HG03066 (cell line): ENCODE results near the gene CNTNAP5.

Experiments used
- ATAC-seq: cut with Tn5 transposase; IDR thresholded peaks from one replicate; pipeline ENCODE4 v1.9.1; 2021; ENCODE audit warnings: low read depth; ENCODE audit not compliant: unreplicated experiment

Gene CNTNAP5

DNA sequence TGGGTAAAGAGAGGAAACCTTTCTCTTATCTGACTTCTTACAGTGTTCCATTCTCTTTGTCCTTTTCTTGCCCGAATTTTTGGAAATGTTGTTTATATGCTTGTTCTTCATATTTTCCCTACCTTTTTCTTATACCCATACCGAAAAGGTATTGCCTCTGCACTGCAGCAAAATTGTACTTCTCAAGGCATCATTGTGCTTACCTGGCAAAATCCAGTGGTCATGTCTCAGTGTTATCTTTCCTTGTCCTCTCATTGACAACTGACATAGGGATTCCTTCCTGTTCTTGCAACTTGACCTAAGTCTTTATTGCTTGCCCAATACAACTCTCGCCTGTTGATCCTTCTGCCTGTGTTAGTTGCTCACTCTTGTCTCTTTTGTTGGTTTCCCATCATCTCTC lies 842.2 kb downstream of the CNTNAP5 start:
- no peak for ATAC-seq

DNA sequence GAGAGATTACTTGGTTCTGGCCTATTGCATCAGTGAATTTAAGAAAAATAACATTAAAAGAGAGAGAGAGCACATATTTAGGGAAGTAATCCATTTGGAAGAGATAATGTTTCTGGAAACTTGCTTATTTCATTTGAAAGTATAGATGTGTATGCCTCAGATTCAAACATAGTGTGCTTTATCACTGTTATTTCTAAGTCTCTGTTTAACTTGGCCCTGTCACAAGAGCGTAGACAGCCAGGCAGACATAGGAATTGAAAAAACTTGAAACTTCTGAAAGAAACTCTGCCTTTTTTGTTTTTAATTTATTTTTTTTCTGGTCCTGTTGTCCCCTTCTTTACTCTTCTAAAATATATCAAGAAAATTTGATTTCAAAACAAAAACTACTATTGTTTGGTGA lies 849.1 kb downstream of the CNTNAP5 start:
- ATAC-seq, result no peak

DNA sequence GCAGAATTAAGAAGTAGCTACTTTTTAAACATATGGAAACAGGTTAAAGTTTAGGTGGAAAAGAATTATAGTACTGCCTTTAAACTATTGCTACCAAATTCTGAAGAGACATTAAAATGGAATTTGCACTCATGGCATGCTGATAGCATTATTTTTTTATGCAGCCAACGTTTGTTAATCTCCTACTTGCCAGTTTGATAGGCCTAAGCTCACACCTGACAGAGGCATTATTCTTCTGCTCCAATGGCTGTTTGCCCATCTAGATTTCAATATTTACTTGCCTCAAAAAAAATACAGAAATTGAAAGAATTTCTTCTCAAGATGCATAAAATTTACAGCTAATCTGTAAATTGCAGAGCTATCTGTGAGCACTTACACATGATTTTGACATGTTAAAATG lies 849.6 kb downstream of the CNTNAP5 start:
- ATAC-seq, result no peak

DNA sequence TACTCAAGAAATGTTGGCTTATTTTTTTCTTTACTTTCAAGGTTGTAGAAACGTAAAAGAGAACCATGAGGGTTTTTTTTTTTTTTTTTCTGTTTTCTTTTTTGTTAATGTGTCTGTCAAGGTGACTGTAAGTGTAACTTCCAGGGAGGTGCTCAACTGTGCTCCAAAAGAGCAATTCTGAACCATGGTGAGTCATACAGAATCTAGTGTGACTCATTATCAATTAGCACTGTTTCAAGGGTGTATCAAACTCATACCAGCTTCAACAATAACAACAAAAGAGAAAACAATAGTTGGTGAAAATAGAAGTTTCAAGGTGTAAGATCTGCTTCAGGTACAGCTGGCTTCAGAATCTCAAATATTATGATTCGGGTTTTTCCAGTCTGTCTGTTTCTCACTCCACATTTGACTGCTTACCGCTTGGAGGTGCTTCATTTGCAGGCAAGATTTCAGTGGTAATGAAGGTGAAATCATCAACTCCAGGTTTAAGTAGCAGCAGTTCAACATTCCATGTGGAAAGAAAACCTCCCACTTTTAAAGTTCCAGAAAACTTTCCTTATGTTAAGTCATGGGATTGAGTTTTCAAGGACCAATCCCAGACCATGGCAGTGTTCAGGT lies 850.6 kb downstream of the CNTNAP5 start:
- ATAC-seq, result no peak

DNA sequence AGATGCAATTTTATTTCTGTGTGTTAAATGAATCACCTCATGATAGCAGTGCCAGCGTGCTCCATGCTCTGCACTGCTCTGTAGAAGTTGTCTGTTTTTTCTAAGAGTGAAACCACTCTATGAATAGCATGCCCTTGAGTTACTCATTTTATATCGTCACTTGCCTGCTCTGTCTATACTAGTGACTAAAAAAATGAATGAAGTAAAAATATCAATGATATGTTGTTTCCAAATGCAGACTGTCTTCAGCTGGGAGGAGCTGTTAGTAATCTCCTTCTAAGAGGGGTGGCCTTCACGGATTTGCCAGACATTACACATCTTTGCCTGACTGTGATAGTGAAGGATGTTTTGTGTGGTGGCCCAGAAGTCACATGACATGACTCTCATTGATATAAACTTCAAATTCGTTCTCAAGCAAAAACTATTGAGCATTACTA lies 852.1 kb downstream of the CNTNAP5 start:
- no peak for ATAC-seq

DNA sequence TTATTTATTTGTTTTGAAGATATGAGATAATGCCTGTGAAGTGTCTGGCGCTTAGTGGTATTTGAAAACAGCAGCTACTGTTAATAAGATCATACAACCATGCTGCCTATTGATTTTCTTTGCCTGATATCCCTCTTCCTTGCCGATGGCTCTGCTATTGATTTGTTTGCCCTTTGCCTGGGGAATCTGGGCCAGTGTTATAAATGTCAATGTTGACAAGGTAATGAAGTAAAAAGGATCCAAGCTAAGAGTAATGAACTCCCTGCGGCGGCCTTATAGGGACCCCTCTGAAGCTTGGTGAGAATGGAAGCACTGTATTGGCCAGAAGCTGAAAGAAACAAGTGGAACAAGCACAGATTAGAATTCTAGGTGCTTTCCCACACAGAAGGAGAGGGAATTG lies 854.6 kb downstream of the CNTNAP5 start:
- no peak for ATAC-seq

DNA sequence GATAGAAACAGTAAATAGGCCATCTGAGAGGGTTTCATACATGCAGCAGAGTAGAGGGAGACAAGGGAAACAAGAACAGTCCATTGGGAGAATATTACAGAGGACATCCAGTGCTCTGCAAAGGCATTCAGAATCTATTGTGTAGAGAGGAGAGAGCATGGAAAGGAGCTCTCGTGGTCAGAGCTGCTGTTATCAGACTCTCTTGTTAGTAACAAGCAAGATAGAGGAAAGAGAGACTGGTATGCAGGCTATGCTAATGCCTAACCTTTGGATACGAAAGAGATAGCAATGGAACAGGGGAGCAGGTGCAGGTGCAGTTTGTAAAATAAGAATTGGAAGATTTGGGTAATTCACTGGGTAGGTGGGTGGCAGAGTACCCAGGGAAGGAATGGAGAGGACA lies 855.9 kb downstream of the CNTNAP5 start:
- ATAC-seq, result no peak

DNA sequence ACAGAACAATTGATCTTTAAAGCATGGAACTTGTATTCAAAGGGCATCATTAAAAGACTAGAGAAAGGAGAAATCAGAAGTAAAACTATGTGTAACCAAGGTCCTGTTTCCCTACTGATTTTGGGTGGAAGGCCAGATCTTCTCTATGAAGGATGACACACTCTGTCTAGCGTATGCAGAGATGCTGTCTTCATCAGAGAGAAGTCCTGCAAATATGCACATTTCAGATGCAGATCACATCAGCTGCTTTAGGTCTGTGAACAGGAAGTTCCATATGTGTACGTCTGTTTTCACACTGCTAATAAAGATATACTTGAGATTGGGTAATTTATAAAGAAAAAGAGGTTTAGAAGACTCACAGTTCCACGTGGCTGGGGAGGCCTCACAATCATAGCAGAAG lies 857.3 kb downstream of the CNTNAP5 start:
- ATAC-seq, result no peak

DNA sequence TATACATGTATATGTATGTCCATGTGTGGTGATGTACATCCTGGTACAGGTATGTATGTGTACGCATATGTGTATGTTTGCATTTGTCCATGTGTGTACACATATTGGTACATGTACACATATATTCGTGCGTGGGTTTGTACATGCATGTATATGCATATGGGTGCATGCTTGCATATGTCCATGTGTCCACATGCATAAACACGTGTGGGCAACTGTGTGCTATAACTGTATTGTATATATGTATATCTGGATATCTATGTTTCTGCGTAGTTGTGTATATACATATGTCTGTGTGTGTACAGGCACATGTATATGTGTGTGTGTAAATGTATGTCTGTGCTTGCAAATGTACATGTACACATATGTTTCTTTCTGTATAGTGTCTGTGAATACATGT lies 858.5 kb downstream of the CNTNAP5 start:
- no peak for ATAC-seq

DNA sequence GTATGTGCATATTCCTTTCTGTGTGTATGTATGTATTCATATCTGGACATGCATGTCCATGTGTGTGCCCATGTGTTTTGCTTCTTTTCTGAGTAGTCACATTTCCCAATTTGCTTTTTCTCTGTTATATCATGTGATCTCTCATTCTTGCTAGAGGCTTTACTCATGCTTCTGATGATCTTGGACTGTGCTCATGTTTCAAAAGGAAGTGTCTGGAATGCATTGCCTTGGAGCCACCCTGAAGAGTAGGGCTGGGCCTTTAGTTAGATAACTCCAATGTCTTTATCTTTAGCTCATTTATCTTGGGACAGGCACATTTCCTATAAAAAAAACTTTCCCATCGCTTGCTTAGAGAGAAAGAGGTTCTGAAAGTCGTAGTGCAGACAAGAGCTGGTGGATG lies 859.2 kb downstream of the CNTNAP5 start:
- ATAC-seq, result no peak

DNA sequence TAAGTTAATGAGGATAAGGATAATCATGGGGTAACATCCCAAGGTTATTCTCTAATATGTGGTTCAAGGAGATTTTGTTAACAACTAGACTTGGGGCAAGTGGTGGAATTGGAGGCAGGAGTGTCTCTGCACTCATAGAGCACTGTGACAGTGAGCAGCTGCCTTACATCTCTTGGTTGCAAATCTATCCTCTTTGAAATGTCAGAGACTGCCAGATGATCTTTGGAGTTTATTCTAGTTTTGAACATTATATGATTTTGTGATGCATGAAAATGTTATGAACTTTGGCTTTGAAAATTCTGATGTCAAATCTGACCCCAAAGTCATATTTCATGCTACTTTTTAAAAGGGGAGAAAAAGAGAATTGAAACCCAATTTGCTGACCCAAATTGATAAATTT lies 861.1 kb downstream of the CNTNAP5 start:
- no peak for ATAC-seq

DNA sequence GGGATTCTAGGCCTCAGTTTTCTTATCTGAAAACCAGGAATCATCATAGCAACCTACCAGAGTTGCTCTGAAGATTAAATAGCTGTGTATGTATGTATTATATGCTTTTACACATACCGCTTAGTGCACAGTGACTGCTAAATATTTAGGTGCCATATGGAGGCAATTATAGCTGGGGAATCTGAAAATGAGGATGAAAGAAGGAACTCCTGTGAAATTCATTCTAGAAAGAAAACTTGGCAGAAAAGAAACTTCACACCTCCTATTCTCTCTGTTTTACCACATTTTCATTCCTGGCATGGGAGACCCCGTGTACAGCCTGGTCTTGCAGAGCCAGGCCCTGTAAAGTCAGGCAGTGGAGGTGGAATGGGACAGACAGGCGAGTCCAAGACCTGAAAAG lies 862.4 kb downstream of the CNTNAP5 start:
- no peak for ATAC-seq

DNA sequence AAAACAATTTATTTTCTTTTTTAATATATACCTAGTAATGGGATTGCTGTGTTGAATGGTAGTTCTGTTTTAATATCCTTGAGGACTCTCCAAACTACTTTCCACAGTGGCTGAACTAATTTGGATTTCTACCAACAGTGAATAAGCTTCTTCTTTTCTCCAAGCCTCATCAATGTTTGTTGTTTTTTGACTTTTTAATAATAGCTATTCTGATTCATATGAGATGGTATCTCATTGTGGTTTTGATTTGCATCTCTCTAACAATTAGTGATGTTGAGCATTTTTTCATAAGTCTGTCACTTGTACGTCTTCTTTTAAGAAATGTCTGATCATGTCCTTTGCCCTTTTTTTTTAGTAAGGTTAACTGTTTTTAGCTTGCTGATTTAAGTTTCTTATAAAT lies 863.3 kb downstream of the CNTNAP5 start:
- ATAC-seq, result no peak

DNA sequence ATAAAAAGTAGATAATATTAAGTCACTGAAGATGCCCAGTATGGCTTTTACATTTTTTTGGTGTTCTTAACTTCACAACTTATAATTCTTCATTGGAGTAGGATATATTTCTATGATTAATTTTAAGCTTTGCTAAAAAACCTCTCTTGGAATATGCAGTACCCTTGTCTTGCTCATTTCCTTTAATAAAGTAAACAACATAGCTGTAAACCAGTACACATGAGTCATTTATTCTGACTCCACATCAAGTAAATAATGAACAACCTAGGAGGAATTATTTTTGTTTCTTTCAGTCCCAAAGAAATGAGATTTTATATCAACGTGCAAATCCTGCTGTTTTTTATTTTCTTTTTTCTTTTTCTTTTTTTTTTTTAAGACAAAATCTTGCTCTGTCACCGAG lies 869.1 kb downstream of the CNTNAP5 start:
- ATAC-seq, result no peak

DNA sequence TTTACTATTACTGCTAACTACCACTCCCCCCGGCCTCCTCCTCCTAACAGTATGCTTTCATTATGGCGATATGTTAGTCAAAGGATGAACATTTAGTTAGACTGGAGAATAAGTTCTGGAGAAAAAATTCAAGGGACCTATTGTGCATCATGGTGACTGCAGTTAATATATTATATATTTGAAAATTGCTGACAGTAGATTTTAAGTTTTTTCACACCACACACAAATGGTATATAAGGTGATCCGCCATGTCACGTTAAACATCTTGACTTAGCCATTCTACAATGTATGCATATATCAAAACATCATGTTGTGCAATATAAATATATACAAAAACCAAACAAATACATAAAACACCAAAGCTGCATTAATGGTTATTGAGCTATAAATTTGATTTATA lies 873.7 kb downstream of the CNTNAP5 start:
- ATAC-seq, result no peak

DNA sequence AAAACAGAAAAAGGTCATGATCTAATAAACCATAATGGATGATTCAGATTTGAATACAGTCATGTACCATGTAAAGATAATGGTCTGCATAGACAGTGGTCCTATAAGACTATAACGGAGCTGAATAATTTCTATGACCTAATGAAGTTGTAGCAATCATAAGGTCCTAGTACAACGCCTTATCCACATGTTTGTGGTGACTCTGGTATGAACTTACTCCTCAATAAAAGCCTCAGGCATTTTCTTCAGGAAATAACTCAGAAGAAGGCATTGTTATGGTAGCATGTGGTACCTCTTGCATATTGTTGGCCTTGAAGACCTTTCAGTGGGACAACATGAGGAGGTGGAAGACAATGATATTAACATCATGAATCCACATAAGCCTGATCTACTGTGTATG lies 883.3 kb downstream of the CNTNAP5 start:
- no peak for ATAC-seq

DNA sequence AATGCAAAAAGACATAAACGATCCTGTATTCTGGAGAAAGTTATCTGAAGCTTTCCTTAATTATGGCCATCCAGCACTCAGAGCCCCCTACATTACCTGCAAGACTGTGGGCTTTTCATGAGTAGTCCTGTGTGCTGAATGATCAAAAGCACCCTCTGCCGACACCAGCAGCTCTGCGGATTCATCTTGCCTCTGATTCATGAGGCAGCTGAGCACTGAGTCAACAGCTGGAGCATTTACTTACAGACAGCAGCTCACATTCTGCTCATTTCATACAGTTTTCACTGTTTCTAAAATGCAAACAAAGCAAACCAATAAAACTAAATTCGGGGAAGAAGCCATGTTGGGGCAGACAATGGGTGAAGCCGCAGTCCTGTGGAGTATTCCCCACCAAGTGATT lies 886.5 kb downstream of the CNTNAP5 start:
- no peak for ATAC-seq

DNA sequence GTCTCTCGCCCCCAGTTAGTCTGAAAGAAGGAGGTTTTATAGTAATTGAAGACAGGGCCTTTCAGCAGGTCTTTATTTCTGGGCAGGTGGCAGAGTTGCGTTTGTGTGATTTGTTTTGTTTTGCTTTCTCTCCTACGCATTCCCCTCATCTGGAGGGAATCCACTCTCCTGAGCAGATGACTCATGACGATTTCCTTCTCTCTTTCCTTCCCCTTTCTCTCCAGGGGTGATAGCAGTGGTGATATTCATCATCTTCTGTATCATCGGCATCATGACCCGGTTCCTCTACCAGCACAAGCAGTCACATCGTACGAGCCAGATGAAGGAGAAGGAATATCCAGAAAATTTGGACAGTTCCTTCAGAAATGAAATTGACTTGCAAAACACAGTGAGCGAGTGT lies 888.8 kb downstream of the CNTNAP5 start:
- ATAC-seq, result no peak

DNA sequence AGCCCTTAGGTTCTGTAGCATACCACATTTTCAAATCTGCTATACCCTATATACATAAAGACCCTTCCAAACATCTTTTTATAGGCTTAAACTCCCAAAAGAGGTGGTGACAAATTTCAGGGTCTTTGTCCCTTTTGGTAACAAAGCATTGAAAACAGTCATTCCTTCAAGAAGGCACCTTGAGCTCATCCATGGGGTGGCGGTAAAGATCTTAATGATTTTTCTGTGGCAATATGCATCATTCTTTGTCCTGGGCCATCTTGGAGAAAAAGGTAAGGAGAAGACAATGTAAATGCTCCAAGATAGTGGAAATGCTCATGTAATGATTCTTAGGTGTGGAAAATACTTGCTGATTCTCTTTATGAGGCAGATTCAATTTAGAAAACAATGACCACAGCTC lies 890.5 kb downstream of the CNTNAP5 start:
- ATAC-seq, result no peak

DNA sequence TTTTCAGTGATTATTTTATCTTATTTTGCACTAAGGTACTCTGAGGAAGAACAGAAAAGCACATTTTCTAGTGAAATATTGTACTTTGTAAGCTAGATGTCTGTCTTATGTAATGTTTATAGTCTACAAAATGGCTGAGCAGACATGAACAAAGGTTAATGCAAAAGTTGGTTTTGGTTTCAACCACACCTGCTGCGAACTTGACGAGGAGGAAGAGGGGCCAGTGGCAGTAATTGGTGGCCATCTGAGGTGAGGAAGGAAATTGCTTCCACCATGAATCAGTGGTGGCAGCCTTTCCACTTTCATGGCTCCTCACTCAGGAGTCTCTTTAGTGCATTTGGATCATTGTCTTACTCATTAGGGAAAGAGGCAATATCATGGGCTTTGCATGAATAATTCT lies 894.2 kb downstream of the CNTNAP5 start:
- no peak for ATAC-seq

DNA sequence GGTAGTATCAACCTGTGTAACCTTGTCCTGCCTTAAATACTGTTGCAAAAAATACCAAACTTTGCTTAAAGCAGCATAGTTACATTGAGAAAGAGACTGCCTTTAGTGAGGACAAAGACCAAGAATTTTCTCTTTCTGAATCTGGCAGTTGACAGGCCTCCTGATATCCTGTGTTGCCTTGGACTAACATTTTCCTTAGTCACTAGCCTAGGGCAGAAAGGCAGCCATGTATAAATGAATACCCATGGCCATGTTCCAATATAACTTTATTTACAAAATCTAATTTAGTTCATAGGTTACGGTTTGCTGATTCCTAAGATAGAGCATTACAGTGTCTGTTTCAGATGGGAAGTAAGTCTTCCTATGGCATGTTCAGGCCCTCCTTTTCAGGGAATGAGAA lies 895.4 kb downstream of the CNTNAP5 start:
- no peak for ATAC-seq

DNA sequence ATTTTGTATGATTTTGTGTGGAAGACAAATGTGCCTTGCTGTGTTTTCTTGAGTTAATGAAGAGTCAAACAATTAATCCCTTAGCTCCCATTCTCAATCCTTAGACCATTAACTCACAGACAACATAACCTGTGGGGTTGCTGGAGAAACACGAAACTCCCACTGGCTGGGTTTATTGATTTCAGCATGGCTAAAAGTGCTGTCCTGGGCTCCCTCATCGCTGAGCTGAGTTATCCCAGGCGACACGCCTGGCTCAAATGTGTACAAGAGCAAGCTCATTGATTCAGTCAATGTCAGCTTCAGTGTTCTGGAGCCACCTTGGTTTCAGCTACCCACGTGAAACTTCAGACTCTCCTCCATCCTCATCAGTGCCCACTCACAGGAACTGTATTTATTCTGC lies 896.1 kb downstream of the CNTNAP5 start:
- no peak for ATAC-seq

DNA sequence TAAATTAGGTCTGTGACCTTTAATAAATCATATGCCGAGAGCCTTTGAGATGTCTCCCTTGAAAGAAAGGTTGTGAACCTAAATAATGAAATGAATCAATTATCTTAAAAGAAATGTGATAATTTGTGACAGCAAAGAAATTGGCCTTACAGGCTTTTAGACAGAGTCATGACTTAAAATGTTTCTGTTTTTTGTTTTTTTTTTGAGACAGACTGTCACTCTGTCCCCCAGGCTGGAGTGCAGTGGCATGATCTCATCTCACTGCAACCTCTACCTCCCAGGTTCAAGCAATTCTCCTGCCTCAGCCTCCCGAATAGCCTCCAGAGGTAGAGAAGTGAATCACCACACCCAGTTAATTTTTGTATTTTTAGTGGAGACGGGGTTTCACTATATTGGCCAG lies 898.0 kb downstream of the CNTNAP5 start:
- no peak for ATAC-seq
